VCaP (cell line): ENCODE results near the gene RAB6B.

Experiments used
- H3K27ac ChIP-seq: fragments of 450-650 bp; 2 replicates; pipeline ENCODE4 v1.5.1; 2017
- TF ChIP-seq, protein P1 (sequence below): fragments of 450-650 bp; conservative IDR thresholded peaks from 2 replicates; pipeline ENCODE4 v1.5.1; 2017; ENCODE audit warnings: mild to moderate bottlenecking, moderate library complexity

The RAB6B gene

DNA sequence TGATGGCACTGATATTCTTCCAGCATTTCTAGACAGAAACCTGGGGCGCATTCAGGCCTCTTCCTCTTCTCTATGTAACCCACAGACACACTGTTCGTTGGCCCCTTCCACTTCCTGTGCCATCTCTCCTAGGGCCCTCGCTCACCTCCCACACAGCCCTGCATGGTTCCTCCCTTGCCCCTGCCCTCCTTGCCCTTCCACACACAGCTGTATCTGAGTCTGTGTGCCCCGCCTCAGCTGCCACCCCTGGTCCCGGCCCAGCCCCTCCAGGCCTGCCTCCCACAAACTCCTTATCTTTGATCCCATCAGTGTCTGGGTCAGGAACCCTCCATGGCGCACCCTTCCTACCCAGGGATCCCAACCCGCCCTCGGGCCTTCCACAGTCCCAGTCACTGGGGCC is 37.9 kb downstream of the RAB6B start:
- TF ChIP-seq, protein P1, sequence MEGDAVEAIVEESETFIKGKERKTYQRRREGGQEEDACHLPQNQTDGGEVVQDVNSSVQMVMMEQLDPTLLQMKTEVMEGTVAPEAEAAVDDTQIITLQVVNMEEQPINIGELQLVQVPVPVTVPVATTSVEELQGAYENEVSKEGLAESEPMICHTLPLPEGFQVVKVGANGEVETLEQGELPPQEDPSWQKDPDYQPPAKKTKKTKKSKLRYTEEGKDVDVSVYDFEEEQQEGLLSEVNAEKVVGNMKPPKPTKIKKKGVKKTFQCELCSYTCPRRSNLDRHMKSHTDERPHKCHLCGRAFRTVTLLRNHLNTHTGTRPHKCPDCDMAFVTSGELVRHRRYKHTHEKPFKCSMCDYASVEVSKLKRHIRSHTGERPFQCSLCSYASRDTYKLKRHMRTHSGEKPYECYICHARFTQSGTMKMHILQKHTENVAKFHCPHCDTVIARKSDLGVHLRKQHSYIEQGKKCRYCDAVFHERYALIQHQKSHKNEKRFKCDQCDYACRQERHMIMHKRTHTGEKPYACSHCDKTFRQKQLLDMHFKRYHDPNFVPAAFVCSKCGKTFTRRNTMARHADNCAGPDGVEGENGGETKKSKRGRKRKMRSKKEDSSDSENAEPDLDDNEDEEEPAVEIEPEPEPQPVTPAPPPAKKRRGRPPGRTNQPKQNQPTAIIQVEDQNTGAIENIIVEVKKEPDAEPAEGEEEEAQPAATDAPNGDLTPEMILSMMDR, result no peak
- H3K27ac ChIP-seq, result no peak overlapping the region

DNA sequence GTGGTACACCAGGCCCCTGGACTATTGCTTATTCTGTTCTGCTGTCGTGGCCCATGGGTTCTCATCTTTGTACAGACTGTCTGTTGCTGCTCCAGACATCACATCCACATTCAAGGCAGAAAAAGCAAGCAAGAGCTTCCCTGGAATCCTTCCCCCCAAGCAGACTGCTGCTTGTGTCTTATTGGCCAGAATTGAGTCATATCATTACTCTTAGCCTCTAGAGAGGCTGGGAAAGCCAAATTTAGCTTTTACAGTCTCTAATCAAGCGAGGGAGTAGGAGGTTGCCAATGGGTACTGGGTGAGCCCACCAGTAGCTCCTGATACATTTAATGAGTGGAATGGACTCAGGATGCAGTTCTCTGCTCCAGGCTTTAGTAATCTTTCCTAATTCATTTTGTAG is 39.4 kb downstream of the RAB6B start:
- TF ChIP-seq, protein P1, result no peak
- H3K27ac ChIP-seq, result no peak overlapping the region

DNA sequence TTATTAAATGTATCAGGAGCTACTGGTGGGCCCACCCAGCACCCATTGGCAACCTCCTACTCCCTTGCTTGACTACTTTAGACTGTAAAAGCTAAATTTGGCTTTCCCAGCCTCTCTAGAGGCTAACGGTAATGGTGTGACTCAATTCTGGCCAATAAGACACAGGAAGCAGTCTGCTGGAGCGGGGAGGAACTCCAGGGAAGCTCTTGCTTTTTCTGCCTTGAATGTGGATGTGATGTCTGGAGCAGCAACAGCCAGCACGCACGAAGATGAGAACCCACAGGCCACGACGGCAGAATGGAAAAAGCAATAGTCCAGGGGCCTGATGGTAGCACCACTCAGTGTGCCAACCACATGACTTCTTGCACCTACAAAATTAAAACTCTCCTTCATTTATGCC is 39.9 kb downstream of the RAB6B start:
- no peak overlapping the region for H3K27ac ChIP-seq
- TF ChIP-seq, protein P1, result no peak

DNA sequence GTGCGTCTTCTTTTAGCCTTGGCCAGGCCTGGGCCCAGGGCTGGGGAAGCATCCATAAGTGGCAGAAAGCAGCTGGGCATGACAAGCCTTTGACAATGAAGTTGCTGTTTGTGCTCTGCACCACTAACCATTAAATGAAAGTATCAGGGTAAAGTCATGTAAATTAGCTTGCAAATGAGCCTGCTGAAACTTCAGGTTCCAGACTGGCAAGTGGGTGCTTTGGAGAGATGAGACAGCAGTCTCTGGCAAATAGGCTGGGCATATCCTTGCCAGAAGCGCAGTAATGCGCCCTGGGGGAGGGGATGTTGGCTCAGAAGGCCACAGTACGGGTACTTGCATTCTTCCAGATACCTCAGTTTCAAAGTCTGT is 40.7 kb downstream of the RAB6B start:
- H3K27ac ChIP-seq, result no peak overlapping the region
- TF ChIP-seq, protein P1, result no peak

DNA sequence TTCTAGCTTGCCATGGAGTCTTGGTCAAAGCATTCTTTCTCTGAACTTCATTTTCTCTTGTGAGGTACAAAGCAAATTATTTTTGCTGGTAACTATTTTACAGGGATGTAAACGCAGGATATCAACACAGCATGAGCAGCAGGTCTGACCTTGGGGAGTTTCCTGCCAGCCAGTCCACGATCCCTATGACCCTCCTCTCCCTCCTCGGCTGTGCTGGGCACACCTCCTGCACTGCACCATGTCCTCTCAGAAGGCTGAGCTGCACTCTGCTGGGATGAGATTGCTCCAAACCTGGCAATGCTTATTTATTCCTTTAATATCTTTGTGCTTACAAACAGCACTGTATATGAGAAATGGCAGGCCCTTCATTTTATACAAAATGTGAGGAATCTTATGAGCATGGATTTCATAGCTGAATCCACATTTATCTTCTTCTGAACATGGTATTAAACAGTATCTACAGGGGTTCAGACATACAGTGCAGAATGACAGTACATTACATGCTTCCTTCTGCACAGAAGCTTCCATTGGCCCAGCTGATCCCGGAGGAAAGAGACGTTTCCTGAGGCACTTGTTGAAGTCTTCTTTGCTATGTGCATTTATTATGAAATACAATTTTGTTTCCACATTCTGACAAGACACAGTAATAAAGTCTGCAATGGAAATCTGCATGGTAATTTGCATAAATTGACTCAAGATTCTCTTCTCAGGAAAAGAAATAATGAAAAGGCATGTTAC is 41.2 kb downstream of the RAB6B start:
- no peak overlapping the region for H3K27ac ChIP-seq
- TF ChIP-seq, protein P1, result no peak

DNA sequence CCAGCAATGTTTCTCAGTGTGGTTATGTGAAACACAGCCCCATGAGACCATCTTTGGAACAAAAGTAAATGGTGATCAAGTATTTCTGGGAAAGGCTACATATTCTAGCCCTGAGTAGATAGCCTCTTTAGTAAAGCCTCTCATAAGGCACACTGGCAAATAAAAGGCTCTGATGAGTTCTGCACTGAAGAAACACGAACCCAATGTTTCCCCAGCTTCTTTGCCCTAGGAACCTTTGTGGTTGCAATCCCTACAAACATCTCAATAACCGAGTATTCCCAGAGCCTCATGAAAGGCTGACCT is 41.8 kb downstream of the RAB6B start:
- TF ChIP-seq, protein P1, result no peak
- H3K27ac ChIP-seq, result no peak overlapping the region

DNA sequence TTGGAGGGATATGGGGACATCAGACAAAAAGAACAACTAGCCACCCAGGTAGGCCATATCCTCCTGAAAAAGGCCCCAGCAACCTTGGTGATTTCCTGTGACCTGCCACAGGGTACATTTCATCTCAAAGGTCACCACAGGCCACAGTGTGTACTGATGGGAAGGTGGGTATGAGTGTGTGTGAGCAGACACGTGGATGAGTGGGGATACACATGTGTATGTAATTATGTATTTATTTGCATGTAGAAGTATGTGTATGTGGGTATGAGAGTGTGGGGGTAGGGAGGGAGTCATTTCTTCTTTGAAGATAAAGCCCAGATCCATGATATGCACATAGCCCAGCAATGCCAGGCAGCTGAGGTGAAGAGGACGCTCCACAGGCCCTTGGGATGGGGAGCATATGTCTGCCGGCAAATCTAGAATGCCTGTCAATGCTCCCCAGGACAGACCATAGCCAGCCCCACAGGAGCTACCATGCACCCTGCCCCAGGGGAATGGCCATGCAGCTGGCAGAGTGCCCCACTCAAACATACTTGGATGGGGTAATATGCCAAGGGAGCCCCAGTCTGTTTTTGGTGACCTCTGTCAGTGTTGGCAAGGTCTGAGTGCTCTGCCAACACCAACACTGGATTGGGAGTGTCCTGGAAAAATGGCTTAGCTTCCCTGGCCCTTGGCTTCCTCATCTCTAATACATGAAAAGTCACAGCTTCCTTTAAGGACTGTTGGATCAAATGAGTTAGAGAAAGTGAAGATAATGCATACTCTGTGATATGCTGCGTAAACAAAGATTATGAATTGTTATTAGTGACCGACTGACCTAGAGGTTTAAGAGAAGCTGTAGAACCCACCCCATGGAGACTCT is 42.4 kb downstream of the RAB6B start:
- H3K27ac ChIP-seq, result no peak overlapping the region
- TF ChIP-seq, protein P1, result no peak
